CD14-positive monocyte (primary cell): Measurements from ENCODE around the gene NYAP1. TPM values are rescaled to one million over a fixed set of nuclear protein-coding genes. Genes with fewer than 3 reads are reported as not detected.

Source experiments
- DNase-seq, 3 donors: peaks; one replicate each; pipeline ENCODE4 v3.0.0-alpha.2; 2011 to 2022
- H2AFZ ChIP-seq: 2 replicates; pipeline ENCODE4 v1.6.0; 2012; ENCODE audit warnings: mild to moderate bottlenecking, low read depth, low read length, inconsistent platforms; ENCODE audit not compliant: insufficient read depth, poor library complexity, severe bottlenecking
- H3K27ac ChIP-seq, 2 donors: 1 replicate in 1 of 2; 2 replicates in 1 of 2; pipeline ENCODE4 v1.5.1; 2012 to 2013; ENCODE audit warnings: low read length in 2 of 2, control low read depth in 1 of 2, inconsistent platforms in 1 of 2, low read depth in 1 of 2, mild to moderate bottlenecking in 1 of 2
- H3K27me3 ChIP-seq, 2 donors: one replicate each; pipeline versions ENCODE4 v1.6.0 to v1.6.1; 2011 to 2013; ENCODE audit warnings: low read length in 2 of 2; ENCODE audit not compliant: control insufficient read depth in 2 of 2, insufficient read depth in 2 of 2
- H3K36me3 ChIP-seq, 2 donors: replicated peaks in 1 of 2; 1 replicate in 1 of 2; 2 replicates in 1 of 2; pipeline versions ENCODE4 v1.5.1 to v1.6.1; 2012 to 2013; ENCODE audit warnings: low read length in 2 of 2, control low read depth in 1 of 2, inconsistent platforms in 1 of 2, mild to moderate bottlenecking in 1 of 2; ENCODE audit not compliant: insufficient read depth in 2 of 2, control insufficient read depth in 1 of 2
- H3K4me1 ChIP-seq, 2 donors: 1 replicate in 1 of 2; 2 replicates in 1 of 2; pipeline versions ENCODE4 v1.5.1 to v1.6.1; 2012 to 2013; ENCODE audit warnings: low read length in 2 of 2, control low read depth in 1 of 2, inconsistent platforms in 1 of 2, mild to moderate bottlenecking in 1 of 2, moderate library complexity in 1 of 2; ENCODE audit not compliant: insufficient read depth in 2 of 2, control insufficient read depth in 1 of 2
- H3K4me2 ChIP-seq: replicated peaks from 2 replicates; pipeline ENCODE3; 2012; ENCODE audit warnings: low read length, moderate library complexity, mild to moderate bottlenecking; ENCODE audit not compliant: poor library complexity, severe bottlenecking; ENCODE audit errors: extremely low read depth
- H3K4me3 ChIP-seq, 3 experiments: fragments of 200-600 bp in 1 of 3; sonication (generic) in 1 of 3; replicated peaks in 1 of 3; 1 replicate in 2 of 3; 2 replicates in 1 of 3; pipeline ENCODE4 v1.5.1; 2011 to 2013; ENCODE audit warnings: low read length in 3 of 3, mild to moderate bottlenecking in 3 of 3, control low read depth in 2 of 3, low read depth in 2 of 3, inconsistent platforms in 1 of 3, moderate library complexity in 1 of 3
- H3K79me2 ChIP-seq: 2 replicates; pipeline ENCODE4 v1.6.0; 2012; ENCODE audit warnings: mild to moderate bottlenecking, control low read depth, inconsistent platforms, low read length, moderate library complexity; ENCODE audit not compliant: insufficient read depth
- H3K9ac ChIP-seq: 2 replicates; pipeline ENCODE4 v1.6.0; 2017; ENCODE audit warnings: low read length, mild to moderate bottlenecking; ENCODE audit not compliant: insufficient read depth, poor library complexity, severe bottlenecking
- H3K9me3 ChIP-seq, 2 donors: replicated peaks in 1 of 2; 1 replicate in 1 of 2; 2 replicates in 1 of 2; pipeline versions ENCODE4 v1.5.1 to v1.6.1; 2012 to 2013; ENCODE audit warnings: low read length in 2 of 2, control low read depth in 1 of 2; ENCODE audit not compliant: control insufficient read depth in 1 of 2, insufficient read depth in 1 of 2
- H4K20me1 ChIP-seq: 2 replicates; pipeline ENCODE4 v1.6.0; 2012; ENCODE audit warnings: mild to moderate bottlenecking, low read length, control low read depth, moderate library complexity; ENCODE audit not compliant: insufficient read depth
- H3K27ac Mint-ChIP-seq, 7 donors: one replicate each; pipeline ENCODE4 v1.8.0; 2020; ENCODE audit warnings: mild to moderate bottlenecking in 7 of 7, mixed read lengths in 7 of 7, moderate library complexity in 6 of 7, inconsistent platforms in 2 of 7
- H3K27me3 Mint-ChIP-seq, 3 donors: one replicate each; pipeline ENCODE4 v1.8.0; 2021 to 2022; ENCODE audit warnings: low read depth in 3 of 3, mild to moderate bottlenecking in 3 of 3, mixed read lengths in 3 of 3, moderate library complexity in 3 of 3, inconsistent platforms in 1 of 3
- H3K36me3 Mint-ChIP-seq, 2 donors: one replicate each; pipeline ENCODE4 v1.8.0; 2020; ENCODE audit warnings: mixed read lengths in 2 of 2, inconsistent platforms in 1 of 2, mild to moderate bottlenecking in 1 of 2
- H3K4me1 Mint-ChIP-seq: one replicate; pipeline ENCODE4 v1.8.0; 2020; ENCODE audit warnings: mild to moderate bottlenecking, mixed read lengths
- H3K4me3 Mint-ChIP-seq, 2 donors: one replicate each; pipeline ENCODE4 v1.8.0; 2020; ENCODE audit warnings: mild to moderate bottlenecking in 2 of 2, mixed read lengths in 2 of 2, moderate library complexity in 1 of 2
- H3K9me3 Mint-ChIP-seq, 7 donors: one replicate each; pipeline ENCODE4 v1.8.0; 2020 to 2022; ENCODE audit warnings: mixed read lengths in 7 of 7, mild to moderate bottlenecking in 6 of 7, moderate library complexity in 6 of 7, inconsistent platforms in 2 of 7
- WGBS: methylation state at CpG from one replicate; pipeline ENCODE4 v1.1.5; 2013; ENCODE audit warnings: missing lambda C conversion rate; ENCODE audit not compliant: insufficient coverage; 5-methylcytosine and 5-hydroxymethylcytosine counted together
- intact Hi-C, 2 donors: fragments of 100-400 bp; cut with micrococcal nuclease; formaldehyde crosslinking; loops; one replicate each; pipeline versions ENCODE4 v1.15.0 to v1.15.1; 2023
- polyA plus RNA-seq, 3 donors: library from polyadenylated mRNA; depleted of rRNA in 1 of 3; unstranded in 2 of 3; stranded (reverse) in 1 of 3; fragments of 300-500 nt in 2 of 3; fragments of >200 nt in 1 of 3; fragmentation: Illumina TruSeq in 2 of 3; gene quantifications; 1 replicate in 2 of 3; 2 replicates in 1 of 3; pipeline ENCODE4 v1.2.3, GENCODE V29; 2012 to 2021
- TF ChIP-seq, protein P1 (sequence below): fragments of 200-600 bp; IDR thresholded peaks from one replicate; pipeline ENCODE4 v1.8.0; 2022; ENCODE audit warnings: antibody characterized with exemption, mild to moderate bottlenecking

NYAP1 gene
- polyA plus RNA-seq, 3 donors: not detected

DNA sequence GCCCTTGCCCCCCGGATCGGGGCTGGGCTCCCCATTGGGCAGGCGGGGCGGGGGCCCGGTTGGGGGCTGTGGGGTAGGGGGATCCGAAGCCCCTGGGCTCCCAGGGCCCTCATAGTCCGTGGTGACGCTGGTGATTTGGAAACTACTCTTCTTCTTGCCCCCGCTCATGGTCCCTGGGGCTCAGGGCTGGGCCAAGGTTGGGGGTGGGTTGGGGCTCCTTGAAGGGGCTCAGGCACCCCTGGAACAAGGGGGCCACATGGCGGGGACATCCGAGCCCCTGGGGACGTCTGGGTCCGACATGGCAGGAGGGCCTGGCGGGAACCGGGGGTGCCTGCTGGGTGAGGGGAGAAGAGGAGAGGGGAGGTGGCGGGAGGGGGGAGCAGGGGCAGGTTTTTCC, 5.9 kb upstream of the NYAP1 start:
- peak overlapping the region; percentile 82 to 96 (median 85) for H3K27ac Mint-ChIP-seq
- H3K79me2 ChIP-seq: peaks cover 58% of the 10 kb centered on the region
- intact Hi-C loops: loop anchor here (5.0 kb wide), 1 partner anchor 79 kb away; no protein-coding TSS in a partner anchor
- peaks cover 6 to 9% (median 6%) of the 10 kb centered on the region in 3 donors for H3K27me3 Mint-ChIP-seq
- H4K20me1 ChIP-seq: peaks cover 66% of the 10 kb centered on the region
- peak overlapping the region; percentile 96 to 99 for H3K4me3 Mint-ChIP-seq
- H3K4me1 ChIP-seq: peaks cover 54 to 65% of the 10 kb centered on the region in 2 donors
- DNase-seq: no peak
- H3K9ac ChIP-seq: peak overlapping the region; percentile 89
- TF ChIP-seq, protein P1, sequence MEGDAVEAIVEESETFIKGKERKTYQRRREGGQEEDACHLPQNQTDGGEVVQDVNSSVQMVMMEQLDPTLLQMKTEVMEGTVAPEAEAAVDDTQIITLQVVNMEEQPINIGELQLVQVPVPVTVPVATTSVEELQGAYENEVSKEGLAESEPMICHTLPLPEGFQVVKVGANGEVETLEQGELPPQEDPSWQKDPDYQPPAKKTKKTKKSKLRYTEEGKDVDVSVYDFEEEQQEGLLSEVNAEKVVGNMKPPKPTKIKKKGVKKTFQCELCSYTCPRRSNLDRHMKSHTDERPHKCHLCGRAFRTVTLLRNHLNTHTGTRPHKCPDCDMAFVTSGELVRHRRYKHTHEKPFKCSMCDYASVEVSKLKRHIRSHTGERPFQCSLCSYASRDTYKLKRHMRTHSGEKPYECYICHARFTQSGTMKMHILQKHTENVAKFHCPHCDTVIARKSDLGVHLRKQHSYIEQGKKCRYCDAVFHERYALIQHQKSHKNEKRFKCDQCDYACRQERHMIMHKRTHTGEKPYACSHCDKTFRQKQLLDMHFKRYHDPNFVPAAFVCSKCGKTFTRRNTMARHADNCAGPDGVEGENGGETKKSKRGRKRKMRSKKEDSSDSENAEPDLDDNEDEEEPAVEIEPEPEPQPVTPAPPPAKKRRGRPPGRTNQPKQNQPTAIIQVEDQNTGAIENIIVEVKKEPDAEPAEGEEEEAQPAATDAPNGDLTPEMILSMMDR: no peak
- H3K9me3 ChIP-seq: no peaks in the 10 kb centered on the region
- peak overlapping the region; percentile 64 for H2AFZ ChIP-seq
- 2% methylated on average over 7 of the region's 16 CpGs for WGBS
- H3K4me2 ChIP-seq: peak overlapping the region; percentile 97
- H3K27me3 ChIP-seq: no peaks in the 10 kb centered on the region
- H3K36me3 Mint-ChIP-seq: peaks cover 20 to 44% of the 10 kb centered on the region in 2 donors
- peak overlapping the region; percentile 83 to 84 for H3K27ac ChIP-seq
- peaks cover 0 to 2% (median 0%) of the 10 kb centered on the region in 7 donors for H3K9me3 Mint-ChIP-seq
- peak overlapping the region; percentile 51 to 99 (median 87) for H3K4me3 ChIP-seq
- H3K36me3 ChIP-seq: peaks cover 13 to 31% of the 10 kb centered on the region in 2 donors
- peaks cover 52% of the 10 kb centered on the region for H3K4me1 Mint-ChIP-seq

DNA sequence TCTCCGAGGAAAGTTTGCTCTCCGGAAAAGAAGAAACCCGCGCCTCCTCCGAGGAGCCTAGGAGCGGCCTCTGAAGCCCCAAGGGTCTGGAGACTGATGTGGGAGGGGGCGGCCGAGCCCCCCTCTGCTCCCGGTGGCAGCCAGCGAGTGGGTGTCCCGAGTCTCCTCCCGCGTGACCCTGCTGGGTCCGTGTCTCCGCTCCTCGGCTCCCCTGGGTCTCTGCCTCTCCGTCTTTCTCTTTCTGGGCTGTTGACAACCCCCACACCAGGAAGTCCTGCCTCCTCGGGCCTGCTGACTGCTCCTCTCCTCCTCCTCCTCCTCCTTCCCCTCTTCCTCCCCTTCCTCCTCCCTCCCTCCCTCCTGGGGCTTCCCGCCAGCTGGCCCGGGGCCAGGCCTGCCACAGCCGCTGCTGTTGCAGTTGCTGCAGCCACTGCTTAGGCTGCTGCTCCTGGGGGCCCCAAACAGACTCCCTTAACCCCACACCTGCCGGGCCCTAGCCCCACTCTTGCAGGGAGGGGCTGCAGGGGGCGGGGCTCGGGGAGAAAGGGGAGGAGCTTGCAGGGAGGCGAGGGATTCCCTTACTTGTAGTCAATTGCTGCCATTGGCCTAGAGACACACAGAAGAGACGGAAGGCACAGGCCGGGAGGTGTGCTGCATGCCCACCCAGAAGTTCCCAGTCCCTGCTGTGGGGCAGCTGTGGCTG, 4.6 kb upstream of the NYAP1 start, which contains the start of gene TSC22D4:
TSC22D4 (minus strand) TSS at position 257 of the 703 bp plus-strand sequence. CDS start 1,176 bp downstream, outside the sequence.
- peaks cover 53% of the 10 kb centered on the region for H4K20me1 ChIP-seq
- peaks cover 45 to 63% of the 10 kb centered on the region in 2 donors for H3K4me1 ChIP-seq
- peak within 1 kb of the TSS; percentile 51 to 99 (median 87) for H3K4me3 ChIP-seq
- Mint-ChIP-seq H3K4me1 (peaks cover 42% of the 10 kb centered on the region), H3K4me3 (peak within 1 kb of the TSS; percentile 96 to 99), H3K9me3 (peaks cover 0 to 2% (median 0%) of the 10 kb centered on the region in 7 donors), H3K27ac (peak within 1 kb of the TSS; percentile 82 to 96 (median 85)), H3K27me3 (peaks cover 7 to 12% (median 11%) of the 10 kb centered on the region in 3 donors), H3K36me3 (peaks cover 11 to 31% of the 10 kb centered on the region in 2 donors)
- peak within 1 kb of the TSS; percentile 89 for H3K9ac ChIP-seq
- H3K36me3 ChIP-seq: peaks cover 8 to 19% of the 10 kb centered on the region in 2 donors
- peak within 1 kb of the TSS; percentile 64 for H2AFZ ChIP-seq
- intact Hi-C loops: loop anchor here (5.0 kb wide), 1 partner anchor 78 kb away; no protein-coding TSS in a partner anchor
- peak within 1 kb of the TSS; percentile 83 to 84 for H3K27ac ChIP-seq
- DNase-seq: peak; percentile 85 to 88 (median 86)
- peaks cover 53% of the 10 kb centered on the region for H3K79me2 ChIP-seq
- H3K9me3 ChIP-seq: no peaks in the 10 kb centered on the region
- TF ChIP-seq, protein P1: no peak
- peak within 1 kb of the TSS; percentile 97 for H3K4me2 ChIP-seq
- WGBS: 0% methylated on average over 10 of the region's 27 CpGs
- H3K27me3 ChIP-seq: peaks cover 0 to 4% of the 10 kb centered on the region in 2 donors
